H9 (cell line): ENCODE results near the gene OSTF1. TPM values are rescaled to one million over a fixed set of nuclear protein-coding genes. Genes with fewer than 3 reads are reported as not detected.

Experiments used
- DNase-seq: peaks from one replicate; pipeline ENCODE4 v3.0.0-alpha.2; 2017
- H2AFZ ChIP-seq: one replicate; pipeline ENCODE4 v1.6.1; 2013; ENCODE audit warnings: mild to moderate bottlenecking, low read length, control low read depth, moderate library complexity
- H2AK5ac ChIP-seq: 2 replicates; pipeline ENCODE4 v1.6.1; 2013; ENCODE audit warnings: low read length, control low read depth, mixed read lengths; ENCODE audit not compliant: insufficient read length
- H2BK120ac ChIP-seq: one replicate; pipeline ENCODE4 v1.6.1; 2013; ENCODE audit warnings: low read depth, mild to moderate bottlenecking, low read length, control low read depth, inconsistent platforms; ENCODE audit not compliant: poor library complexity, severe bottlenecking
- H2BK12ac ChIP-seq: 2 replicates; pipeline ENCODE4 v1.6.1; 2013; ENCODE audit warnings: low read length, control low read depth, mixed read lengths, low read depth; ENCODE audit not compliant: insufficient read length
- H2BK15ac ChIP-seq: 2 replicates; pipeline ENCODE4 v1.6.1; 2013; ENCODE audit warnings: low read depth, low read length, control low read depth
- H2BK20ac ChIP-seq: one replicate; pipeline ENCODE4 v1.6.1; 2013; ENCODE audit warnings: low read depth, mild to moderate bottlenecking, low read length, control low read depth, inconsistent platforms; ENCODE audit not compliant: poor library complexity, severe bottlenecking
- H2BK5ac ChIP-seq: 2 replicates; pipeline ENCODE4 v1.6.1; 2013; ENCODE audit warnings: low read length, control low read depth, mixed read lengths; ENCODE audit not compliant: insufficient read length
- H3K14ac ChIP-seq: 2 replicates; pipeline ENCODE4 v1.6.1; 2013; ENCODE audit warnings: low read length, control low read depth; ENCODE audit not compliant: insufficient read depth
- H3K18ac ChIP-seq: 2 replicates; pipeline ENCODE4 v1.6.1; 2013; ENCODE audit warnings: low read depth, mild to moderate bottlenecking, mixed read lengths, low read length, control low read depth; ENCODE audit not compliant: insufficient read length
- H3K23ac ChIP-seq: 2 replicates; pipeline ENCODE4 v1.6.1; 2013; ENCODE audit warnings: low read length, control low read depth, mixed read lengths, low read depth; ENCODE audit not compliant: insufficient read length
- H3K23me2 ChIP-seq: 2 replicates; pipeline ENCODE4 v1.6.1; 2013; ENCODE audit warnings: low read depth, mild to moderate bottlenecking, mixed read lengths, low read length, control low read depth; ENCODE audit not compliant: insufficient read length, poor library complexity, severe bottlenecking
- H3K27ac ChIP-seq: 2 replicates; pipeline ENCODE4 v1.5.1; 2013; ENCODE audit warnings: low read length, control low read depth, mixed read lengths, low read depth; ENCODE audit not compliant: insufficient read length
- H3K27me3 ChIP-seq: 2 replicates; pipeline ENCODE4 v1.6.1; 2013; ENCODE audit warnings: low read length, control low read depth, inconsistent platforms; ENCODE audit not compliant: insufficient read depth
- H3K4ac ChIP-seq: 2 replicates; pipeline ENCODE4 v1.6.1; 2013; ENCODE audit warnings: low read depth, mild to moderate bottlenecking, control low read depth, inconsistent platforms, low read length, moderate library complexity
- H3K4me1 ChIP-seq: 2 replicates; pipeline ENCODE4 v1.6.1; 2013; ENCODE audit warnings: low read length, control low read depth, inconsistent platforms; ENCODE audit not compliant: insufficient read depth
- H3K4me2 ChIP-seq: 2 replicates; pipeline ENCODE4 v1.6.1; 2013; ENCODE audit warnings: low read length, control low read depth, mixed read lengths; ENCODE audit not compliant: insufficient read length, insufficient read depth
- H3K56ac ChIP-seq: 2 replicates; pipeline ENCODE4 v1.6.1; 2013; ENCODE audit warnings: low read depth, mild to moderate bottlenecking, mixed read lengths, low read length, control low read depth; ENCODE audit not compliant: insufficient read length
- H3K79me1 ChIP-seq: 2 replicates; pipeline ENCODE4 v1.6.1; 2013; ENCODE audit warnings: low read depth, mild to moderate bottlenecking, moderate library complexity, low read length, control low read depth, inconsistent platforms; ENCODE audit not compliant: insufficient read depth, poor library complexity, severe bottlenecking
- H3K79me2 ChIP-seq: 2 replicates; pipeline ENCODE4 v1.6.1; 2013; ENCODE audit warnings: low read length, control low read depth, inconsistent platforms; ENCODE audit not compliant: insufficient read depth
- H3K9ac ChIP-seq: 2 replicates; pipeline ENCODE4 v1.6.1; 2013; ENCODE audit warnings: low read length, control low read depth, mixed read lengths; ENCODE audit not compliant: insufficient read length; ENCODE audit errors: extremely low read depth
- H3K9me3 ChIP-seq: one replicate; pipeline ENCODE4 v1.6.1; 2013; ENCODE audit warnings: low read depth, low read length, inconsistent platforms; ENCODE audit not compliant: control insufficient read depth
- H3T11ph ChIP-seq: one replicate; pipeline ENCODE4 v1.6.1; 2013; ENCODE audit warnings: mild to moderate bottlenecking, low read length, control low read depth, inconsistent platforms
- H4K20me1 ChIP-seq: one replicate; pipeline ENCODE4 v1.6.1; 2013; ENCODE audit not compliant: control insufficient read depth, insufficient read length, insufficient read depth
- H4K5ac ChIP-seq: 2 replicates; pipeline ENCODE4 v1.6.1; 2013; ENCODE audit warnings: low read depth, mild to moderate bottlenecking, mixed read lengths, low read length, control low read depth; ENCODE audit not compliant: insufficient read length
- H4K8ac ChIP-seq: replicated peaks from 2 replicates; pipeline ENCODE4 v1.6.1; 2013; ENCODE audit warnings: low read length, control low read depth, mixed read lengths, low read depth; ENCODE audit not compliant: insufficient read length
- H4K91ac ChIP-seq: 2 replicates; pipeline ENCODE4 v1.6.1; 2013; ENCODE audit warnings: low read depth, mild to moderate bottlenecking, moderate library complexity, mixed read lengths, low read length, control low read depth; ENCODE audit not compliant: insufficient read length
- H3K27ac Mint-ChIP-seq, 3 experiments: 2 replicates in 2 of 3; 3 replicates in 1 of 3; pipeline ENCODE4 v1.8.0; 2020 to 2021; ENCODE audit warnings: mixed read lengths in 3 of 3, mild to moderate bottlenecking in 1 of 3, moderate library complexity in 1 of 3
- H3K27me3 Mint-ChIP-seq: 2 replicates; pipeline ENCODE4 v1.8.0; 2021; ENCODE audit warnings: low read depth, mild to moderate bottlenecking, moderate library complexity, mixed read lengths
- H3K36me3 Mint-ChIP-seq, 3 experiments: 2 replicates in 2 of 3; 3 replicates in 1 of 3; pipeline ENCODE4 v1.8.0; 2020 to 2021; ENCODE audit warnings: low read depth in 3 of 3, mixed read lengths in 3 of 3; ENCODE audit not compliant: insufficient read depth in 1 of 3
- H3K4me1 Mint-ChIP-seq, 2 experiments: 2 replicates each; pipeline ENCODE4 v1.8.0; 2020; ENCODE audit warnings: mixed read lengths in 2 of 2
- H3K4me3 Mint-ChIP-seq, 2 experiments: 2 replicates in 1 of 2; 3 replicates in 1 of 2; pipeline ENCODE4 v1.8.0; 2020 to 2021; ENCODE audit warnings: mild to moderate bottlenecking in 2 of 2, mixed read lengths in 2 of 2, moderate library complexity in 1 of 2
- H3K9me3 Mint-ChIP-seq, 2 experiments: 2 replicates in 1 of 2; 3 replicates in 1 of 2; pipeline ENCODE4 v1.8.0; 2020; ENCODE audit warnings: mild to moderate bottlenecking in 2 of 2, mixed read lengths in 2 of 2, moderate library complexity in 1 of 2
- WGBS: extraction: QIAGEN DNeasy Blood & Tissue Kit; methylation state at CpG from one replicate; pipeline ENCODE4 v1.1.7; 2013; ENCODE audit warnings: missing lambda C conversion rate, low lambda C conversion rate, mixed read lengths; ENCODE audit not compliant: insufficient read length; ENCODE audit errors: extremely low coverage; 5-methylcytosine and 5-hydroxymethylcytosine counted together
- total RNA-seq: library from RNA; stranded (reverse); gene quantifications from 2 replicates; pipeline ENCODE4 v1.2.1, GENCODE V29; 2021
- TF ChIP-seq, protein P1 (sequence below): fragments of 200-600 bp; sonication (generic); conservative IDR thresholded peaks from 3 replicates; pipeline ENCODE4 v1.8.0; 2021; ENCODE audit warnings: antibody characterized with exemption, mild to moderate bottlenecking

The OSTF1 gene
- total RNA-seq, 1 experiment from 2014 or later: 16.1 TPM

DNA sequence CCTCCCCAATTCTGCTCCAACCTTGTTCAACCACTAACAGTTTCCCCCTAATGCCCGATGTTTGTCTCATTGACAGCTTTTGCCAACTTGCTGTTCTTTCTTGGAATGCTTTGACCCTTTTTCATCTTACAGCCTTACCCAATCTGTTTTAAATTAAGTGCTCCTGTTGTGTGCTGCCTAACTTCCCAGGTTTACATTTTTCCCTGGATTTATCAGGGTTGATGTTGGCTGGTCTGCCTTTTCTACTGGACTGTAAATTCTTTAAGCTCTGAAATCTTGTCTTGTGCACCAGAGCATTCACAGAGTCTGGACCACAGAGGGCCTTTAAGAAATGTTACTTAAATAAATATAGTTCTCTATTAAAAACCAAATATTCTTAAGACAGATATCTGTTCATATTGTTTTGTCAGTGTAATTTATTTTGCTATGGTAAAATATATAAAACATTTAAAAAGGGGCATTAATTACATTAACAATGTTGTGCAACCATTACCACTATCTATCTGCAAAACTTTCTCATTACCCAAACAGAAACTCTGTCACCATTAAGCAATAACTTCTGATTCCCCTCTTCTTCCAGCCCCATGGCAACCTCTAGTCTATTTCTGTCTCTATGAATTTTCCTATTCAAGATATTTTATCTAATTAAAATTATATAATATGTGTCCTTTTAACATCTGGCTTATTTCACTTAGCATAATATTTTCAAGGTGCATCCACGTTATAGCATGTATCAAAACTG lies 73.0 kb downstream of the OSTF1 start:
- Mint-ChIP-seq H3K27me3 (no peaks in the 10 kb centered on the region), H3K4me3 (no peak overlapping the region), H3K9me3 (peaks cover 5 to 17% of the 10 kb centered on the region in 2 experiments), H3K27ac (no peak overlapping the region), H3K4me1 (no peaks in the 10 kb centered on the region), H3K36me3 (peaks cover 0 to 10% (median 2%) of the 10 kb centered on the region in 3 experiments; a peak in 3 of 7 replicates)
- Histone ChIP-seq H2BK120ac (no peak overlapping the region), H3K79me1 (no peaks in the 10 kb centered on the region), H3K23ac (no peak overlapping the region), H3K18ac (no peak overlapping the region), H4K91ac (no peak overlapping the region), H4K8ac (no peak overlapping the region), H3K14ac (no peak overlapping the region), H3K27ac (no peak overlapping the region), H4K20me1 (no peaks in the 10 kb centered on the region), H3K27me3 (no peaks in the 10 kb centered on the region), H2BK15ac (no peak overlapping the region), H3K4me1 (no peaks in the 10 kb centered on the region), H2BK20ac (no peak overlapping the region), H3K79me2 (no peaks in the 10 kb centered on the region), H3T11ph (no peak overlapping the region), H3K9ac (no peak overlapping the region), H2AFZ (no peak overlapping the region), H3K9me3 (no peaks in the 10 kb centered on the region), H3K23me2 (no peaks in the 10 kb centered on the region), H3K56ac (no peak overlapping the region), H3K4me2 (no peak overlapping the region), H2BK5ac (no peak overlapping the region), H3K4ac (no peak overlapping the region), H4K5ac (no peak overlapping the region), H2BK12ac (no peak overlapping the region), H2AK5ac (no peak overlapping the region)
- no CpG with 5 or more reads among the region's 2 CpGs for WGBS
- no peak for DNase-seq
- TF ChIP-seq, protein P1, sequence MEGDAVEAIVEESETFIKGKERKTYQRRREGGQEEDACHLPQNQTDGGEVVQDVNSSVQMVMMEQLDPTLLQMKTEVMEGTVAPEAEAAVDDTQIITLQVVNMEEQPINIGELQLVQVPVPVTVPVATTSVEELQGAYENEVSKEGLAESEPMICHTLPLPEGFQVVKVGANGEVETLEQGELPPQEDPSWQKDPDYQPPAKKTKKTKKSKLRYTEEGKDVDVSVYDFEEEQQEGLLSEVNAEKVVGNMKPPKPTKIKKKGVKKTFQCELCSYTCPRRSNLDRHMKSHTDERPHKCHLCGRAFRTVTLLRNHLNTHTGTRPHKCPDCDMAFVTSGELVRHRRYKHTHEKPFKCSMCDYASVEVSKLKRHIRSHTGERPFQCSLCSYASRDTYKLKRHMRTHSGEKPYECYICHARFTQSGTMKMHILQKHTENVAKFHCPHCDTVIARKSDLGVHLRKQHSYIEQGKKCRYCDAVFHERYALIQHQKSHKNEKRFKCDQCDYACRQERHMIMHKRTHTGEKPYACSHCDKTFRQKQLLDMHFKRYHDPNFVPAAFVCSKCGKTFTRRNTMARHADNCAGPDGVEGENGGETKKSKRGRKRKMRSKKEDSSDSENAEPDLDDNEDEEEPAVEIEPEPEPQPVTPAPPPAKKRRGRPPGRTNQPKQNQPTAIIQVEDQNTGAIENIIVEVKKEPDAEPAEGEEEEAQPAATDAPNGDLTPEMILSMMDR: no peak
